Calu3 (cell line): Measurements from ENCODE around the gene L1CAM. TPM values are rescaled to one million over a fixed set of nuclear protein-coding genes. Genes with fewer than 3 reads are reported as not detected.

Source experiments
- BruUV-seq: library from RNA; stranded (reverse); fragments of 400-500 nt; replicated peaks from 2 replicates; lab custom pipeline; 2021; lab: Mats Ljungman, UMichigan
- CTCF ChIA-PET: fragments of 300-600 bp; sonication (Branson Sonifier 250); formaldehyde crosslinking; loops from one replicate; lab custom pipeline; 2022; ENCODE audit warnings: antibody characterized with exemption; lab: Charles Lee
- DNase-seq: peaks from one replicate; pipeline ENCODE4 v3.0.0; 2022
- H3K27ac Mint-ChIP-seq: one replicate; pipeline ENCODE4 v1.8.0; 2022; ENCODE audit warnings: mixed read lengths; ENCODE audit not compliant: unreplicated experiment
- H3K27me3 Mint-ChIP-seq: one replicate; pipeline ENCODE4 v1.8.0; 2022; ENCODE audit warnings: mixed read lengths; ENCODE audit not compliant: unreplicated experiment
- H3K36me3 Mint-ChIP-seq: one replicate; pipeline ENCODE4 v1.8.0; 2022; ENCODE audit warnings: mild to moderate bottlenecking, moderate library complexity, mixed read lengths; ENCODE audit not compliant: insufficient read depth, unreplicated experiment
- H3K4me1 Mint-ChIP-seq: one replicate; pipeline ENCODE4 v1.8.0; 2022; ENCODE audit warnings: mild to moderate bottlenecking, low read depth, mixed read lengths; ENCODE audit not compliant: unreplicated experiment
- H3K4me3 Mint-ChIP-seq: one replicate; pipeline ENCODE4 v1.8.0; 2022; ENCODE audit warnings: mild to moderate bottlenecking, low read depth, moderate library complexity, mixed read lengths; ENCODE audit not compliant: unreplicated experiment
- H3K9me3 Mint-ChIP-seq: one replicate; pipeline ENCODE4 v1.8.0; 2022; ENCODE audit warnings: low read depth, mixed read lengths; ENCODE audit not compliant: unreplicated experiment
- intact Hi-C: fragments of 100-400 bp; cut with micrococcal nuclease; formaldehyde crosslinking; loops from one replicate; pipeline ENCODE4 v1.10.0; 2022; ENCODE audit not compliant: unreplicated experiment
- total RNA-seq: library from RNA; stranded (reverse); gene quantifications from 2 replicates; pipeline ENCODE4 v1.2.3, GENCODE V29; 2022
- TF ChIP-seq, protein P1 (sequence below): fragments of 200-600 bp; IDR thresholded peaks from one replicate; pipeline ENCODE4 v1.8.0; 2022; ENCODE audit warnings: antibody characterized with exemption; ENCODE audit not compliant: unreplicated experiment

L1CAM gene
- total RNA-seq, 1 experiment from 2014 or later = 14.2 TPM

DNA sequence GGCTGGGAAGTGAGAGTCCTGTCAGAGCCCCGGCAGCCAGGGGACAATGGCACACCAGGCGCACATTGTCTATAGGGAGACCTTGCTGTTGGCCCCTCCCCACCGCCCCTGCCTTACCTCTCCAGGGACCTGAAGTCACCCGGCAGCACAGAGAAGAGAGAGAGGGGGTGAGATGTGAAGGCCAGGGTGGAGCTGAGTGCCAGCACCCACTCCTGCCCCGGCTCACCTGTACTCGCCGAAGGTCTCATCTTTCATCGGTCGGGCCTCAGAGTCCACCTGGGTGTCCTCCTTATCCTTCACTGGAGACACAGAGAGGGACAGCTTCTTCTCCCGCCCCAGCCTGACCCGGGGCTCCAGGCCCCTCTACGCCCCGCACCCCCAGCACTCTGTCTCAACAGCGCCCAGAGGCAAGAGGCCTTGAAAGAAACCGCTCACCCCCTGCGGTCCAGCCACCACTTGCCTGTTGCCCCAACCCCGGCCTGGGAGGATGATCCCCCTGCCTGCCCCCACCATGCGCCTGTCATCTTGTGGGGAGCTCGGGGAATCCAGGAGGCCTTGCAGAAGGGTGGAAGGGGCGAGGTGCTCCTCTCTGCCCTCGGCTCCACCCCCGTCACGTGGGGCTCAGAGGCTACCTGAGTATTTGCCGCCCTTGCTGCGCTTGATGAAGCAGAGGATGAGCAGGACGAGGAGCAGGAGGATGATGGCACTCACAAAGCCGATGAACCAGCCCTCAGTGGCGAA, 22.6 kb downstream of the L1CAM start:
- CTCF ChIA-PET = no interaction called here
- no peak for DNase-seq
- BruUV-seq = no TSS peak
- TF ChIP-seq, protein P1, sequence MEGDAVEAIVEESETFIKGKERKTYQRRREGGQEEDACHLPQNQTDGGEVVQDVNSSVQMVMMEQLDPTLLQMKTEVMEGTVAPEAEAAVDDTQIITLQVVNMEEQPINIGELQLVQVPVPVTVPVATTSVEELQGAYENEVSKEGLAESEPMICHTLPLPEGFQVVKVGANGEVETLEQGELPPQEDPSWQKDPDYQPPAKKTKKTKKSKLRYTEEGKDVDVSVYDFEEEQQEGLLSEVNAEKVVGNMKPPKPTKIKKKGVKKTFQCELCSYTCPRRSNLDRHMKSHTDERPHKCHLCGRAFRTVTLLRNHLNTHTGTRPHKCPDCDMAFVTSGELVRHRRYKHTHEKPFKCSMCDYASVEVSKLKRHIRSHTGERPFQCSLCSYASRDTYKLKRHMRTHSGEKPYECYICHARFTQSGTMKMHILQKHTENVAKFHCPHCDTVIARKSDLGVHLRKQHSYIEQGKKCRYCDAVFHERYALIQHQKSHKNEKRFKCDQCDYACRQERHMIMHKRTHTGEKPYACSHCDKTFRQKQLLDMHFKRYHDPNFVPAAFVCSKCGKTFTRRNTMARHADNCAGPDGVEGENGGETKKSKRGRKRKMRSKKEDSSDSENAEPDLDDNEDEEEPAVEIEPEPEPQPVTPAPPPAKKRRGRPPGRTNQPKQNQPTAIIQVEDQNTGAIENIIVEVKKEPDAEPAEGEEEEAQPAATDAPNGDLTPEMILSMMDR = no peak
- Mint-ChIP-seq H3K4me3 (no peak overlapping the region), H3K9me3 (no peaks in the 10 kb centered on the region), H3K27me3 (peaks cover 28% of the 10 kb centered on the region), H3K4me1 (no peaks in the 10 kb centered on the region), H3K27ac (no peak overlapping the region), H3K36me3 (peaks cover 12% of the 10 kb centered on the region)
- intact Hi-C loops = no loop called here

- Mint-ChIP-seq H3K27me3 (peaks cover 37% of the 10 kb centered on the region), H3K27ac (no peak overlapping the region), H3K36me3 (peaks cover 12% of the 10 kb centered on the region), H3K4me1 (no peaks in the 10 kb centered on the region), H3K4me3 (no peak overlapping the region), H3K9me3 (no peaks in the 10 kb centered on the region)
- TF ChIP-seq, protein P1 = no peak
- BruUV-seq = no TSS peak
- DNase-seq = no peak
- intact Hi-C loops = no loop called here
- CTCF ChIA-PET = no interaction called here
These were observed 23.4 kb downstream of the L1CAM start for GRCh38 chrX:153862369-153863250.

DNA sequence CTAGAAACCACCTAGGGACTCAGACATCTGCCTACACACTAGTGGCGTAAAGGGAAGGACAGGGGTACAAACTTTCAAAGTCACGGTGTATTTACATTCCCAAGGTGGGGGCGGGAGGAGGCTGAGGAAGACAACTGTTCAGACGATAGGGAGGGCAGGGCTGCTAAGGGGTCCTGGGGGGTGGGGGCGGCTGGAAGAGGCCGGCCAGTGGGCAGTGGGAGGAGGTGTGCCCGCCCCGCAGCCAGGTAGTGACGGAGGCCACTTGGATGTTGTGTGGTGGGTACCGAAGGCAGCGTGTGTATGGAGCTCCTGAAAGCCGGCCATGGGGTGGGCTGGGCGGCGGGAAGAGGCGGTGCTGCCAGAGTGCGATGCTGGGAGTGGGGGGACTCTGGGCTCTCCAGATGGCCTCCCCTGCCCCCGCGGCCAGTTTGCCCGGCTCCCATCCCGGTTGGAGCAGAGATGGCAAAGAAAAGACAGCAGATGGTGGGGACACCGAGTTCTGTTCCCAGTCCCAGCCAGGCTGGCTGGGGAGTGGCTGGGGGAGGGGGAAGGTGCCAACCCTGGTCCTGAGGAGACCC, 24.2 kb downstream of the L1CAM start:
- H3K9me3 Mint-ChIP-seq = no peaks in the 10 kb centered on the region

GRCh38 chrX:153861151-153861550, 24.8 kb downstream of the L1CAM start:
- CTCF ChIA-PET = no interaction called here
- BruUV-seq = no TSS peak
- Mint-ChIP-seq H3K9me3 (no peaks in the 10 kb centered on the region), H3K36me3 (peaks cover 7% of the 10 kb centered on the region), H3K4me1 (no peaks in the 10 kb centered on the region), H3K27me3 (peaks cover 51% of the 10 kb centered on the region), H3K4me3 (no peak overlapping the region), H3K27ac (no peak overlapping the region)
- TF ChIP-seq, protein P1 = no peak
- DNase-seq = no peak
- intact Hi-C loops = no loop called here

More for the DNA sequence above, 24.2 kb downstream of the L1CAM start:
- DNase-seq = no peak
- Mint-ChIP-seq H3K27ac (no peak overlapping the region), H3K4me1 (no peaks in the 10 kb centered on the region), H3K27me3 (peaks cover 44% of the 10 kb centered on the region), H3K36me3 (peaks cover 12% of the 10 kb centered on the region), H3K4me3 (no peak overlapping the region)
- CTCF ChIA-PET = no interaction called here
- TF ChIP-seq, protein P1 = no peak
- BruUV-seq = no TSS peak
- intact Hi-C loops = no loop called here
